GM06990 (cell line): Measurements from ENCODE around the gene AP1AR.

Experiments
- DNase-seq: peaks from one replicate; pipeline ENCODE4 v3.0.0-alpha.2; 2011; ENCODE audit not compliant: insufficient read length; ENCODE audit errors: extremely low read depth
- H3K27me3 ChIP-seq: replicated peaks from 2 replicates; pipeline ENCODE4 v1.6.0; 2011; ENCODE audit warnings: low read length; ENCODE audit not compliant: control insufficient read depth, insufficient read depth
- H3K36me3 ChIP-seq: 2 replicates; pipeline ENCODE4 v1.5.1; 2011; ENCODE audit warnings: low read length; ENCODE audit not compliant: control insufficient read depth, insufficient read depth
- H3K4me3 ChIP-seq: replicated peaks from 2 replicates; pipeline ENCODE4 v1.5.1; 2011; ENCODE audit warnings: low read depth, mild to moderate bottlenecking, control low read depth, low read length
- TF ChIP-seq, protein P1 (sequence below): IDR thresholded peaks from 2 replicates; pipeline ENCODE4 v1.5.1; 2011; ENCODE audit warnings: low read length, control low read depth, mild to moderate bottlenecking, inconsistent platforms; ENCODE audit not compliant: insufficient read depth, poor library complexity, severe bottlenecking

Gene AP1AR

DNA sequence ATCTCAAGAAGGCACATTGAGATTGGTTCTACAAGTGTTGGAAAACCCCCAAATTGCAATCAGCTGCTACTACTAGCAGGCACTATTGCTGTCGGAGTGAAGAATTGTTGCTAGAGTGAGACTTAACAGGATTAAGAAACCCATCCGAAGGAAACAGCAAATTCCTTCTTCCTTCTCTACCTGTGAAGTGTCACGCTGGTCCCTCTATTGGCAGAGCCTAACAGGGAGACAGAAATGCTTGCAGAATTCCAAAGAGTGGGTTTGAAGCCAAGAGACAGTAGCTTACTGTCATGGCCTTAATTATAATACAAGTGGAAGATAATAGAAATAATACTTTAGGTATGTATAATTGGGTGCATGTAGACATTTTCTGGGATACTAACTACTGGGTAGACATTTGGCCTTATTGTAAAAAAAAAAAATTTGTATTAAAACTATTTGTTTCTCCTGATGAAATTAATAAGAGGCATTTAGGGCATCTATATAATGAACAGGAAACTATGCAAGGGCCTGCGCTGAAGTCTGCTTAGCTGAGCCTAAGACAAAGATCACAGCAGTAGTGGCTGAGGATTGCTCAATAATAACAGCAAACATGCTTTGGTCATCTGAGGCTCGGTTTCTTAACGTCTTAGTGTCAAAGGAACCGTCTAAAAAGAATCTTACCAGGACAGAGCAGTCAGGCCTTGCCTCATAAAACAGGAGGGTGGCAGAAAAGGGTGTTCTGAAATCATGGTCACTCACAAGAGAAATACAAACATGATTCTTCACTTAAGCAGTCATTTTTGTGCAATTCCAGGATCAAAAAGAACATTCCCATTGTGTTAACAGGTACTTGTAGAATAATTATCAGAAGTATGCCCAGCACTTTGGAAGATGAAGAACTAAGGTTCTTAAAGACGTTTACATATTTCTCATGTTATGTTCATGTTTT lies 45.6 kb upstream of the AP1AR start:
- no peaks in the 10 kb centered on the region for H3K27me3 ChIP-seq
- no peaks in the 10 kb centered on the region for H3K36me3 ChIP-seq
- TF ChIP-seq, protein P1, sequence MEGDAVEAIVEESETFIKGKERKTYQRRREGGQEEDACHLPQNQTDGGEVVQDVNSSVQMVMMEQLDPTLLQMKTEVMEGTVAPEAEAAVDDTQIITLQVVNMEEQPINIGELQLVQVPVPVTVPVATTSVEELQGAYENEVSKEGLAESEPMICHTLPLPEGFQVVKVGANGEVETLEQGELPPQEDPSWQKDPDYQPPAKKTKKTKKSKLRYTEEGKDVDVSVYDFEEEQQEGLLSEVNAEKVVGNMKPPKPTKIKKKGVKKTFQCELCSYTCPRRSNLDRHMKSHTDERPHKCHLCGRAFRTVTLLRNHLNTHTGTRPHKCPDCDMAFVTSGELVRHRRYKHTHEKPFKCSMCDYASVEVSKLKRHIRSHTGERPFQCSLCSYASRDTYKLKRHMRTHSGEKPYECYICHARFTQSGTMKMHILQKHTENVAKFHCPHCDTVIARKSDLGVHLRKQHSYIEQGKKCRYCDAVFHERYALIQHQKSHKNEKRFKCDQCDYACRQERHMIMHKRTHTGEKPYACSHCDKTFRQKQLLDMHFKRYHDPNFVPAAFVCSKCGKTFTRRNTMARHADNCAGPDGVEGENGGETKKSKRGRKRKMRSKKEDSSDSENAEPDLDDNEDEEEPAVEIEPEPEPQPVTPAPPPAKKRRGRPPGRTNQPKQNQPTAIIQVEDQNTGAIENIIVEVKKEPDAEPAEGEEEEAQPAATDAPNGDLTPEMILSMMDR, result no peak
- no peak for DNase-seq
- no peak overlapping the region for H3K4me3 ChIP-seq

DNA sequence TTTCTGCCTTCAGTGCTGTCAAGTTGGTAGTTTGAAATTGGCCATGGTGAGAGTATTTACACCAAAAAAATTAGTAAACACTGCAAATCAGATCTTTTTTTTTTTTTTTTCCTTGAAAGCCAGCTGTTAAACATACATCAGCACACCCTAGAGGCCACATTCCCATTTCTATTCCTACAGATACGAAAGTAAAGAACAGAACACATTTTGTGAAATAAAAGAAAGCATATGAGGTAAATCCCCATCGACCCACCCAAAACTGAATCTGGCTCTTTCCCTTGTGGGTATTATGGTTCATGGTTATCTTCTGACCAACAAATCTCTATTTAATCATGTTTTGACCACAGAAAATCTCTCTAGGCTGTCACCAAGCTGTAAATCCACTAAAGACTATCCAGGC lies 41.8 kb upstream of the AP1AR start:
- no peaks in the 10 kb centered on the region for H3K36me3 ChIP-seq
- no peaks in the 10 kb centered on the region for H3K27me3 ChIP-seq
- TF ChIP-seq, protein P1, result no peak
- DNase-seq, result no peak
- no peak overlapping the region for H3K4me3 ChIP-seq

DNA sequence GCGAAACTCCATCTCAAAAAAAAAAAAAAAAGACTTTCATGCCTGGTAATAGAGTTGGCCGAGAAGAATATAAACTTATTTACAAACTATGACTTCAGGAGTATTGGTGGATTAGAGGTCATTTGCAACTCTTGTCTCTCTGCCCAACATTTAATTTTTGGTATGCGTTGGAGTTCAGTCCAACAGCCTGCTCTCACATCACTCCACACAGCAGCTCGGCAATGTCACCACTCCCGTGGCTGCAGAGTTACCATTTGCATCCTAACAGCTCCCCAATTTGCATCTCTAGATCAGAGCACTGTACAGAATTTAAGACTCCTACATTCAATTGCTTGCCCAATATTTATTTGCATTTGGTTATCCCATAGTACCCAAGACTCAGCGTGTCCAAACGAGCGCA lies 40.9 kb upstream of the AP1AR start:
- Histone ChIP-seq H3K4me3 (no peak overlapping the region), H3K36me3 (no peaks in the 10 kb centered on the region), H3K27me3 (no peaks in the 10 kb centered on the region)
- TF ChIP-seq, protein P1, result no peak
- no peak for DNase-seq

DNA sequence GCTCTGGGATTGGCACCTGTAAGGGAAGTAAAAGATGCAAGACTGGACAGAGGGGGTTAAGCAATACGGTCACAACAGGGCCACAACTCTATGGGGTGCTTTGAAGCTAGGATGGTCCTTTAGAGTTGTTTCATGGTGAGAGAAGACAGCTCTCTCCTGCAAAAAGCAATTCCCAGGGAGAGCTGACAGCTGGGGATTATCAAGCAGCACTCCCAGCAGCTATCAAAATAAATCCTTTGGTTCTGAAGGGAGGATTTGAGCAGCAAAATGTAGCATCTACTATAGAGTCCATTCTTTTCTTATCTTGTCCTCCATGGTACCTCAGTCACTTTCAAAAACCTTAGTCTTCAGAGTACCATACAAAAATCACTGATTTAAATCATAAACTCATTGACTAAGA lies 35.1 kb upstream of the AP1AR start:
- DNase-seq, result no peak
- Histone ChIP-seq H3K27me3 (no peaks in the 10 kb centered on the region), H3K36me3 (no peaks in the 10 kb centered on the region), H3K4me3 (no peak overlapping the region)
- TF ChIP-seq, protein P1, result no peak

DNA sequence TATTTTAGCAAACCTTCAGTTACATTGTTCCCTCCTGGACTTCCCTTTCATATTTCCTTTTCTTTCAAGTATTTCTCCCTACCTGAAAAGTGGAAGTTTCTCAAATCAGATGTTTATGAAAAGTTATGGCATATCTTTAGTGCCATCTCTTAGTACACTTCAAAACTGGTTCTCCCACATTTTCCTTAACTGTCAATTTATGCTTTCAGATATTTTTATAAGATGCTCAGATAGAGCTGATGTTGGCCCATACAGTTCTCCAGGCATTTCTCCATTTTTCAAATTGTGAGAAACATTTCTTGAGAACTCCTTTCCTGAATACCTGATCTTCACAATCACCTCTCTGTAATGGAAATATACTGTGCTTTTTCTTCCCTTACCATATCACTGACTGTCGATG lies 32.5 kb upstream of the AP1AR start:
- Histone ChIP-seq H3K36me3 (no peaks in the 10 kb centered on the region), H3K27me3 (no peaks in the 10 kb centered on the region), H3K4me3 (no peak overlapping the region)
- no peak for DNase-seq
- TF ChIP-seq, protein P1, result no peak
